ENCODE results near the gene TMEM40. TPM values are rescaled to one million over a fixed set of nuclear protein-coding genes. Genes with fewer than 3 reads are reported as not detected.

TMEM40 gene
- total RNA-seq, 4 donors from 2014 or later, result 0.62 to 1.2 TPM; not detected in 2

DNA sequence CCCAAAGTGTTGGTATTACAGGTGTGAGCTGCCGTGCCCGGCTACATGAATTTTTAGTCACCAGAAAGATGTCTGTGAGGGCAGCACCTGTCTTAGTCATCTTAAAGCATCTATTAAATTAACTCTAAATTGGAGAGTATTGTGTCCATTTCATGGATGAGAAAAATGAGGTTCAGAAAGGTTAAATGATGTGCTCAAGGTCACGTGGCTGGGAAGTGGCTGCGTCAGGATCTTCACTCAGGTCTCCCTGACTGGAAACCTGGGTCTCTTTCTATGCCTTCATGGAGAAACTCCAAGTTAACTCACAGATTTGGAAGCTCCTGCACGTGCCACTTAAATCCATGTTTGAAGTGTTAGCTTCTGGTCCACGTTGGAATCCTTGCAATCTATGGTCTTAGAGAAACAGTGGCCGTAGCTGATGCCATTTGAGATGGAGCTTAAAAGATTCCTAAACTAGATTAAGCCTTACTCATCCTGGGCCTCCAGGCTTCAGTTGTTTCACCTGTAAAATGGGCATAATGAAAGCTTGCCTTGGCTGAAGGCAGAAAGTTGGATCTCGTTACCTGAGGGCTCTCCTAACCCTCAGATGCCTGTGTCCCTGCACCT lies 5.2 kb upstream of the TMEM40 start:
- no peak for TF ChIP-seq CTCF (IDR thresholded peaks at IDR 0.05 in 4 of 5, conservative IDR thresholded peaks at IDR 0.05 in 1 of 5)
- TF ChIP-seq POLR2A (IDR thresholded peaks at IDR 0.05), result no peak
- ATAC-seq (no peak), DNase-seq (no peak)
- Histone ChIP-seq H3K36me3 (no peaks in the 10 kb centered on the region), H3K4me1 (no peaks in the 10 kb centered on the region), H3K27me3 (no peaks in the 10 kb centered on the region), H3K9me3 (no peaks in the 10 kb centered on the region), H3K27ac (peak overlapping the region in 1 of 4 donors; percentile 77), H3K4me3 (no peak overlapping the region)
- intact Hi-C loops (cut with DNase I; ENCODE audit: low total_unique reads) (no loop called here), in situ Hi-C loops (cut with MboI; ENCODE audit: low sequenced_read_pairs in 4 of 4) (no loop called here)

DNA sequence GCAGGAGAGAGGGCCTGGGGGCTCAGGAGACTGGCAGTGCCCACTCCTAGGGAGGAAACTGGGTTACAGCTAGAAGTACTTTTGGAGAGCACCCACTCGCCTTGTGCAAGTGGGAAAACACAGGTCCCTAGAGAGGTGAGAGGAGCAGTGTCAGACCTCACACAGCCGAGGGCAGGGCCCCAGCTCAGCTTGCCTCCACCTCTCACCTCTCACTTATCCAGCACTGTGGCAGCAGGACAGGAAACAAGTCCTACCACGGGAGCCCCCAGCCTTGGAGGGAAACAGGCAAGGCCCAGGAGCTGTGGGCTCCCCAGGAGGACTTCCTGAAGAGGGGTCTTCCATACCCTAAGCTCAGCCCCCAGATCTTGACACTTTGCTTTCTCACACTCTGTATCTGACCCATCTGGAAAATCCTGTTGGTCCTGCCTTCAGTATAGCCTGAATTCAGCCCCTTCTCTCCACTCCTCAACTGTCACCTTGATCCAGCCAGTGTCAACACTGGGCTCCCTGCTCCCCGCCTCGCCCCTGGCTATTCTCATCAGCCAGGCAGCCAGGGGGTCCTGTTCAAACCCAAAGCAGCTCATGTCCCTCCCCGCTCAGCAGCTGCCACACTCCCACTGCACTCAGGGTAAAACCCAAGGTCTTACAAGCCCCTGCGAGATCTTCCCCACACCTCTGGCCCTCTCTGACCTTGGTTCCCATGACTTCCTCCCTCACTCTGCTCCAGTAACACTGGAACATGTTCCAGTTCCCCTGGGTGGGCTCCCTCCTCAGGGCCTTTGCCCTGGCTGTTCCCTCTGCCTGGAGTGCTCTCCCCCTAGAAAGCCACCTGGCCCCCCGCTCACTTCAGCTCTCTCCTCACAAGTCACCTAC lies 870 bp upstream of the TMEM40 start:
- in situ Hi-C loops (cut with MboI; ENCODE audit: low sequenced_read_pairs in 4 of 4), result no loop called here
- no peak overlapping the region for H3K4me3 ChIP-seq
- no peak for TF ChIP-seq POLR2A (IDR thresholded peaks at IDR 0.05)
- no peak for TF ChIP-seq CTCF (IDR thresholded peaks at IDR 0.05 in 4 of 5, conservative IDR thresholded peaks at IDR 0.05 in 1 of 5)
- intact Hi-C loops (cut with DNase I; ENCODE audit: low total_unique reads), result no loop called here
- no peaks in the 10 kb centered on the region for H3K9me3 ChIP-seq
- no peaks in the 10 kb centered on the region for H3K36me3 ChIP-seq
- H3K4me1 ChIP-seq, result peaks cover 8 to 12% of the 10 kb centered on the region in 2 donors
- DNase-seq (no peak), ATAC-seq (no peak)
- no peaks in the 10 kb centered on the region for H3K27me3 ChIP-seq
- H3K27ac ChIP-seq, result no peak overlapping the region

DNA sequence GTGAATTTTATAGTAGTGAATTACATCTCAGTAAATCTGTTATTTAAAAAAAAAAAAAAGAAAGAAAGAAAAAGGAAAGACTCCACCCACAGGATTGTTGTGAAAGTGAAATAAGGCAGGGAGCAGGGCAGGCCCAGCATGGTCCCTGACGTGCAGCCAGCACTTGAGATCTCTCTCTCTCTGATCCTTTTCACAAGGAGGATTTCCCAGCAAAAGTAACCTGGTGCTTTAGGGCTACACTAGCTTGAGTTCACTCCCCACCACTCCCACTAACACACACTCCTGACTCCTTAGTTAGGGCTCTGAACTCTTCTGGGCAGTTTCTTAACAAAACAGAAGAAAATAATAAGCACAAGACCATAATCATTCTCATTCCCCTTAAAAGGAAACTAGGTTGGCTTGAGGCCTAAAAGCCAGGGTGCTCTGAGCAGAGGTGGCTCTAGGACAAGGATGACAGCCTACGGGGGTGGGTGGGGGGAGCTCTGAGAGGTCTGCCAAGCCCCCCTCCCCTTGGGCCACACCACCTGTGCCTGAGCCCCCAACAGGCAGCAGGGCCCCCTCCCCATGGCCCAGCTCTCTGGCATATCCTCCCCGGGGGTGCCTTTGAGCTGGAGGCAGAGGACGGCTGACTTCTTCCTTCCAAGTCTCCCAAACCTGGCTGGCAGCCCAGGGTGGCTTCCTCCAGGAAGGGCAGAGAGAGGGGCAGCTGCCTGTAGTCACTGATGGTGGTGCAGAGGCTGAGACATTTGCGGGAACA lies 856 bp downstream of the TMEM40 start:
- Histone ChIP-seq H3K27me3 (no peaks in the 10 kb centered on the region), H3K4me1 (peaks cover 8 to 12% of the 10 kb centered on the region in 2 donors), H3K36me3 (no peaks in the 10 kb centered on the region), H3K9me3 (no peaks in the 10 kb centered on the region), H3K4me3 (no peak overlapping the region), H3K27ac (peak overlapping the region; percentile 1 to 65 (median 35))
- ATAC-seq, result peak; percentile 19
- in situ Hi-C loops (cut with MboI; ENCODE audit: low sequenced_read_pairs in 4 of 4), result no loop called here
- TF ChIP-seq POLR2A (IDR thresholded peaks at IDR 0.05), result no peak
- no peak for TF ChIP-seq CTCF (IDR thresholded peaks at IDR 0.05 in 4 of 5, conservative IDR thresholded peaks at IDR 0.05 in 1 of 5)
- intact Hi-C loops (cut with DNase I; ENCODE audit: low total_unique reads), result no loop called here
- DNase-seq, result peak in 1 of 2 donors; percentile 30

- DNase-seq (no peak), ATAC-seq (no peak)
- TF ChIP-seq CTCF (IDR thresholded peaks at IDR 0.05 in 4 of 5, conservative IDR thresholded peaks at IDR 0.05 in 1 of 5), result no peak
- in situ Hi-C loops (cut with MboI; ENCODE audit: low sequenced_read_pairs in 4 of 4) (no loop called here), intact Hi-C loops (cut with DNase I; ENCODE audit: low total_unique reads) (no loop called here)
- no peak overlapping the region for H3K4me3 ChIP-seq
- no peaks in the 10 kb centered on the region for H3K27me3 ChIP-seq
- no peaks in the 10 kb centered on the region for H3K36me3 ChIP-seq
- no peaks in the 10 kb centered on the region for H3K9me3 ChIP-seq
- H3K27ac ChIP-seq, result no peak overlapping the region
- peaks cover 16 to 21% of the 10 kb centered on the region in 2 donors for H3K4me1 ChIP-seq
Observed at GRCh38 chr3:12756635-12757034, 2.4 kb downstream of the TMEM40 start.
